HG03520 (cell line): Measurements from ENCODE around the gene DAZAP1.
"Not testable (repeated sequence)": the region's sequence is repeated elsewhere in the genome, so short reads cannot be mapped to it uniquely, and the experiment has no call there.

ENCODE experiments used
- ATAC-seq: cut with Tn5 transposase; IDR thresholded peaks from one replicate; pipeline ENCODE4 v1.9.1; 2021; ENCODE audit warnings: mild to moderate bottlenecking, moderate library complexity; ENCODE audit not compliant: unreplicated experiment

Gene DAZAP1

DNA sequence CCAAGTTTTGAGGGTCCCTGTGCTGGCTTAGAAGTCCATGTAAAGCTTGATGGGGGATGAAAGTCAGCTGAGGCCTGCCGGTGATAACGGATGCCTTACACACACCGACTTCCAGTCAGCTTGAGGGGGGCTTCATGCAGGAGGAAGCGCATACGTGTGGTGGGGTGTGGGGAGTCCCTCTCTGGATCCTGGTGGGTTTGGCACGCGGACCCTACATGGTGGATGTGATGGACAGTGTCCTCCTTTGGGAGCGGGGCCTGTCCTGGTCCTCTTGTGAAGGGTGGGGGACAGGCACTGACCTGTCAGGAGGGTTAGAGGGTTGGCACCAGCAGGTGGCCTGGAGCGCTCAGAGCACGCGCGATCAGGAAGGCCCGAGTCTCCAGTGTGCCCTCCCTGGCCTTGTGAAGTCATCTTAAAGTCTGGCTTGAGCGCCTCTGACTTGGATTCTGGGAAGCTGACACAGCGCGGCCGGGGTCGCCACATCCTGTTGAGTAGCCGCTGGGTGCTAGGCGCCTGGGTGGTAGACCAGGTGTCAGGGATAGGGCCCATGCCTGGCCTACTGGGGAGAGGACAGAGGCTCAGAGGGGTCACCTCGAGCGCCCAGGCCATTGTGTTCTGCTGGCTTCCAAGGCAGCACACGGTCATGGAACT is 2.9 kb downstream of the DAZAP1 start:
- no peak for ATAC-seq

DNA sequence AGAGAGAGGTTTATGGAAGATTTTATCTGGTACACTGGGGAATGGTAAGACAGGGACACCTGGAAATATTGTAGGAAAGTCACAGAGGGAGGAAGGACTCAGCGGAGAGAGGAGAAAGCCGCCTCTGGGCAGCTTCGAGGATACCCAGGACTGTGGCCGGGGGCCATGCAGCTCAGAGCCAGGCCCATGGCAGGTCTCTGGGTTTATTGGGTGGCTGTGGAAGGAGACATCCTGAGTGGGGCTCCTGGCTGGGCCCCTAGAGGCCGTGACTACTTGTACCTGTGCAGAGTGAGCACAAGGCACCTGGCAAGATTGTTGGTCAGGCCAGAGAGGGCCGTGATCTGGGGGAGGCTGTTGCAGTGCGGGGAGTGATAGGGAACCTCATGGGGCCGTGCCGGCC is 3.4 kb downstream of the DAZAP1 start:
- ATAC-seq = no peak

DNA sequence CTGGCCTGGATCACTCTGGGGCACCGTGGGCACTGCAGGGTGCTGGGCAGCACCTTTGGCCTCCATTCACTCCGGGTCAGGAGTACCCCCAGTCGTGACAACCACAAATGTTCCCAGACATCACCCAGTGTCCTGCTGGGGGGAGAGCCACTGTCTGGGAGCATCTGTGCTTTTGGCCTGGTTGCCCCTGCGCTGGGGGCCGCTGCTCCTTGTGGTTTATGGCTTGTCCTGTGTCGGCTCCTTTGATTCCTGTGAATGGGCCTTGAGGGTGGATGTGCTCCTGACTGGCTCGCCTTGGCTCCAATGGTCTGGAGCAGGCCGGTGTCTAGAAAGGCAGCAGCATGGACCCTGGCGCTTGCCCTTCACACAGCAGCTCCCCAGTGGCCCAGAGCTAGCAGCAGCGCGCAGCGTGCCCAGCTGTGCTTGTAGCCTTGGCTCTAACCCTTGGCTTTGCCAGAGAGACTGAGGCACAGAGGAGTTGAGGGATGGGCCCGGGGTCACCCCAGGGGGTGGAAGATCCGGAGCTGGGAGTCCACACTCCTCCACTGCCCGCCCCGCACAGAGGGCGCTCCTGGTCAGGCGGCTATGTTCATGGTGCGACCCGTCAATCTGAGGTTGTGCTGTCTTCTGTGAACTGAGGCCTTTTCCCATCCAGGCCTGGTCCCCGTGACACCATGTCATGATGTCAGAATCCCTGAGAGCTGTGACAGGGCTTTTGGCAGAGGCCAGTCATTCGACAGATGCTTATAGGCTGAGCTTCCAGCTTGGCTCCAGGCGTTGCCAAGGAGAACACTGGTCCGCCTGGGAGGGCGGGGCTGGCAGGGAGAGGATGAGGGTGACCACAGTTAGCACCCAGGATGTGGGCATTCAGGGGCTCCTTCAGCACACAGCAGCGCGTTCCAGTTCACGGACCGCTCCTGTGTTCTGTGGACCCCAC is 4.1 kb downstream of the DAZAP1 start:
- no peak for ATAC-seq

DNA sequence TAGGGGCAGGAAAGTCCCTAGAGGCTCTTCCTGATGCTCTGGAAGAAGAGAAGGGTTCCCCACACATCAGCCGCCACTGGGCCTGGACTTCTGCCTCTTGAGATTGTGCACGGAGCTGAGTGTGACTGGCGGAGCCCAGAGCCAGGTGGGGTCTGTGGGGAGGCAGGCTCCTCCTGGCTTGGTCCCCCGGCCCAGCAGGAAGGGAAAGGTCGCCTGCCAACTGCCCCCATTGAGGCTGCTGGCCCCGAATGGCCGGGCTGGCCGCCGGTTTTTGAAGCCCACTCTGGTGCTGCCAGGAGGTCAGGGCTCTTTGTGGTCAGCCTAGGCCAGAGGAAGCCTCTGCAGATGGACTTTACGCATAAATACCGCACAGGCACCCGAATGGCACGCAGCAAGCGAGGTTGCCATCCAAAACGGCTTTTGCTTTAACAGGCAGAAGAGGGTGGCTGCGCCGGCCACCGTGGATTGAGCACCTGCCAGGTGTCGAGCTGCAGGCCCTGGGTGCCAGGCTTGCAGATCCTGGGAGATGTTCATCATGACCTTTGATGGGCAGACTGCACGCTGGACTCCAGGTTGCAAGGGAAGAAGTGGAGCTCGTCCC is 5.0 kb downstream of the DAZAP1 start:
- no peak for ATAC-seq

DNA sequence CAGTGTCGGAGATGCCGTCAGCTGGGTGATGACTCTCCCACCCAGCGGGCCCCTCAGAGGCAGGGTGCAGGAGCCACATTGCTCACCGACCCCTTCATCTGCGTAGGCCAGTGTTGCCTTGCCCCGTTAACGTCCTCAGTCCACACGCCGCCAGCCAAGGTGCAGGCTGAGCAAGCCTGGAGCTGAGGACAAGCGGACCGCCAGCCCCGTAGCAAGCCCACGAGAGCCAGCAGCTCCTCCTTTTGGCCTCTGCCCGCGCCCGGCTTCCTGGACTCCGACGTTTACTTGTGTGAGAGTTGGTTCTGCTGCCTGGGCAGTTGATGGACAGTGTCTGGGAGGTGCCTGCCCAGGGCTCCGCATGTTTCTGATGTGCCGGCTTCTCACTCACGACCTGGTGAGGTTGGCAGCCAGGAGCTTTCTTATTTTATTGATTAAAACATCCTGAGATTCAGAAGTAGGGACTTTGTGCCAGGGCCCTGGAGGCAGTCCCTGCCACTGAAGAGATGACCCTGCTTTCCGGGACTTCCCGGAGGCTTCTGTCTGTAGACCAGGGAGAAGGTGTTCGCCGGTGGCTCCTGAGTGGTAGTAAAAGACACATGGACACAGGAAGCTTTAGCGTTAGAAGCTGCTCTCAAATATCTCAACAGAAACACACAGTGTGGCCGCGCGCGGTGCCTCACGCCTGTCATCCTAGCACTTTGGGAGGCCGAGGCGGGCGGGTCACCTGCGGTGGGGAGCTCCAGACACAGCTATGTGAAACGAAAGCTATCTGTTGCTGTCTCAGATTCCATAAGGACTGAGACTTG is 5.8 kb downstream of the DAZAP1 start:
- ATAC-seq = no peak

DNA sequence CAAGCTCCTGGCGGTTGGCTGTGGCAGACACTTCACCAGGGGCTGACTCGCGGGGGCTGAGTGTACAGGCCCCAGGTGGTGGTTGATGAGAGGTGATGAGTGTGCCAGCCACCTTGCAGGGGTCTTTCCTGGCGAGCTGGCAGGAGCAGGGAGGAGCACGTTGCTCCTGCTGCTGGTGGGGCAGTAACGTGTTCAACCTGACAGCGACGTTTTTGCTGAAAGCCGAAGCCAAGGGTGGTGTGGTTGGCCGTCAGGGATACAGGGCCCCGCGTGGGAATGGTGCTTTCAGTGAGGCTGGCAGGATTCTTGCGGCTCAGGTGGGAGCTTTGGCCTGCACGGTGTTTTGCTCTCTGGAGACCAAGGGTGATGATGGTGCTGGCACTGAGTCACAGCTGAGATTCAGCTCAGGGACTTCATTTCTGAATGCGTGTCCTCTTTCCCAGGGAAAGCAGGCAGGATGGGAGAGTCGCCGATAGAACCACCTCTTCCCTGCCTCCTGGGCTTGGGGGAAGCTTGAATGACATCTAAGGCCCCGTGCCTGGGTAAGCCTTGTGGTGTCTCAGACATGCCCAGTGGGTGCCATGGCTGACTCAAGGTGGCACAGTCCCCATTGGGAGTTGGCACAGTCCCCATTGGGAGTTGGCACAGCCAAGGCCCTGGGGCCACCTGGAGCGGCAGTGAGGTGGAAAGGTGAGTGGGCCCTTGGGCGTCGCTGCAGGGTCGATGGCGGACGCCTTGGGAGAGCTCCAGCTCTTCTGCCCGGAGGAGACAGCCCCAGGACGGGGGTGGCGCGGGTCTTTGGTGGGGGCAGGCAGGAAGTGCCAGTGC is 8.8 kb downstream of the DAZAP1 start:
- ATAC-seq = no peak

DNA sequence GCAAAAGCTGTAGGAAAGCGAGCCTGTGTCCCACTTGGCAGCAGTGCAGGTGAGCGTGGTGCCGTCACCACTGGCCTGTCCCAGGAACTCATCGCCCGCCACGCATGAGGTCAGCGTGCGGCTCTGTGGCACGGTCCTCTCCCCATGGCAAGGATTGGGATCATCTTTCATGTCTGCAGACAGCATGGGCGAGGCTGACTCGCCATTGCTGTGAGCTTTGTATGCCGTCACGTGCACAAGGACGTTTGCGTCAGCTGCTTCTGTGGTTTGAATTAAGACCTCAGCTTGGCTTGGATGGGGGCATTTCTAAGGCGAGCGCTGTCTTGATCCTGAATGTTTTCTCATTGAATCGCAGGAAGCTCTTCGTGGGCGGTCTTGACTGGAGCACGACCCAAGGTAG is 9.8 kb downstream of the DAZAP1 start:
- no peak for ATAC-seq

DNA sequence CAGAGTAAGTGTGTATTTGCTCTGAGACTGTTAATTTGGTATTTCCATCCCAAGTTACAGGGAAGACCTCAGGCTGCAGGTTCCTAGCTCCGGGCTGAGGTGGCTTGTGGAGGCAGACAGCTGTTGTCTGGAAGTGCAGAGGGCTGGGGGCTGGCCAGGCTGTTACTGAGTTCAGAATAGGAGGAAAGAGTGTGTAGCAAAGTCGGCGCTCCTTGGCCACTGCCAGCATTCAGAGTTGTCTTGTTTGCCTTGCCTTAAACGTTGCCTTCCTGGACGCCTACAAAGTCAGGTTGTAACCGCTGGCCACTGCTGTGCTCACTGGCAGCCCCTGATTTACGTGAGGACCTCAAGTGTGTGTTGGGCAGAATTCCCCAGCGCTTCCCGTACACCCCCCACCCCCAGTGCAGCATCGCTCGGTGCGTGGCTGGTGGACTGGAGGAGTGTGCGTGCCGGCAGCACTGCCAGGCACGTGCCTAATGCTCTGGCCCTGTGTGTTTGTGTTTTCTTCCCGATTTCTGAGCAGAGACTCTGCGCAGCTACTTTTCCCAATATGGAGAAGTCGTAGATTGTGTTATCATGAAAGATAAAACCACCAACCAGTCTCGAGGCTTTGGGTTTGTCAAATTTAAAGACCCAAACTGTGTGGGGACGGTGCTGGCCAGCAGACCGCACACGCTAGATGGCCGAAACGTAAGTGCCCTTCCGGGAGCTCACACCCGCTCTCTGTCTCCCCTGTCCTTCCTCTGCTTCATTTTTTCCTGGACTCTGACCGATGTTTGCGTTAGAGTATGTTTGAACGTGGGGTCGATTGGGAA is 10.5 kb downstream of the DAZAP1 start:
- ATAC-seq = no peak

DNA sequence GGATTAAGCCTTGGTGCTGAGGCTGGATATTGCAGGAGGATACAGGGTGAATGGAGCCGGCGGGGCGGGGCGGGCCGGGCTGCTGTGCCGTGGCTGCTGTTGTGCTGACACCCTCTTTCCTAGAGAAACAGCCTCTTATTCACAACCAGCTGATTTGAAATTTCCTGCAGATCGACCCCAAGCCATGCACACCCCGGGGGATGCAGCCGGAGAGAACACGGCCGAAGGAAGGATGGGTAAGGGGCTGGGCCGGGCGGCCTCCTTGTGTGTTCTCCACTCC is 11.1 kb downstream of the DAZAP1 start:
- ATAC-seq = no peak

DNA sequence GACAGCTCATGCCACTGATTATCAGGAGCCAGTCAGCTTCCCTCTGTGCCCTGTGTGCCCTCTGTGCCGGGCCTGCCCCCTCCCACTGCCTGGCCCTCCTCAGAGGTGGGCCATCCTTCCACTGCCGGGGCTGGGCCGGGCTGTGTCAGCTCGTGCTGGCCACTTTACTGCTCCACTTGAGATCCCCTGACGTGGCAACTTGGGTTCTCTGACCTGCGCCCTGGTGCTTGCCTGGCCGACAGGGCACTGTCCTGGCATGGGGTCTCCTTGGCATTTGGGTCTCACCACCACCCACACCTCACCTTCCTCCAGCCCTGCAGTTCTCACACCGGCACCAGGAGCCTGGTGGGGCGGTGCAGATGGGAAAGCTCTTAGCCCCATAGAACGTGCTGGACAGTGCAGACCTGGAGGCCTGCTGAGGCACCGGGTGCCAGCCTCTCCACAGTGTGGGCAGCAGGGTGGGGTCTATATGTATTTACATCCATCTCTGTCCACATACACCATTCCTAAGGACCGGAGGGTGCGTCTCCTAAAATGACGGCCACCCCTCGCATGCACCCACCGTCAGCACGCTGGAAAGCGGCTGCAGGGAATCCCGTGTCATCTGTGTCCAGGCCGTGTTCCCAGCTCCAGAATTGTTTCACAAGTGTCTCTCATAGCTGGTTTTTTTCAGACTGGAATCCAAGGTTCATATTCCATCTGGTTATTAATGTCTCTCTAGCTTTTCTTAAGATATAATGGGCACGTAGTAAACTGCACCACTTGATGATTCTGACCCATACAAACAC is 11.8 kb downstream of the DAZAP1 start:
- no peak for ATAC-seq

DNA sequence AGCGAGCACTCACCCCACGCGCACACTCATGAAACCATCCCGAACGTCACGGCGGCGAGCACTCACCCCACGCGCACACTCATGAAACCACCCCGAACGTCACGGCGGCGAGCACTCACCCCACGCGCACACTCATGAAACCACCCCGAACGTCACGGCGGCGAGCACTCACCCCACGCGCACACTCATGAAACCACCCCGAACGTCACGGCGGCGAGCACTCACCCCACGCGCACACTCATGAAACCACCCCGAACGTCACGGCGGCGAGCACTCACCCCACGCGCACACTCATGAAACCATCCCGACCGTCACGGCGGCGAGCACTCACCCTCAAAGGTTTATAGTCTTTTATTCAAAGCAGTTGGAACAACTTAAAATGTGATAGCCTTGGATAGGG is 12.7 kb downstream of the DAZAP1 start:
- not testable (repeated sequence) for ATAC-seq

DNA sequence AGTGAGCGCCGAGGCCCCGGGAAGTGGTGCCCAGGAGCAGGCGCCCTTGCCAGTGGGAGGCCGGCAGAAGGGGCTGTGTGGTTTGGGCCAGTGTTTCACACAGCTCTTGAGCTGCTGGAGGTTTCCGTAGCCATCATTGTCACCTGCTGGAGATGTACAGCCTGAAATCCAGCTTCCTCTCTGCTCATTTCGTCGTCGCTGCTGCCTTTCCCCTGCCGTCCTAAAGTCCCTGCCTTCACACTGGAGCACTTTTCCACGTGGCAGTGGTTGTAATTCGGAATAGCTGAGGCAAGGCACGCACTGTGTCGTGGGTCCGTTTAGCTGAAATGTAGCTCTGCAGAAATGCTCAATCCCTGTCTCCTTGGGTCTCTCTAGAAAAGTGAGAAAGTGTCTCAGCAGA is 13.2 kb downstream of the DAZAP1 start:
- ATAC-seq = no peak

DNA sequence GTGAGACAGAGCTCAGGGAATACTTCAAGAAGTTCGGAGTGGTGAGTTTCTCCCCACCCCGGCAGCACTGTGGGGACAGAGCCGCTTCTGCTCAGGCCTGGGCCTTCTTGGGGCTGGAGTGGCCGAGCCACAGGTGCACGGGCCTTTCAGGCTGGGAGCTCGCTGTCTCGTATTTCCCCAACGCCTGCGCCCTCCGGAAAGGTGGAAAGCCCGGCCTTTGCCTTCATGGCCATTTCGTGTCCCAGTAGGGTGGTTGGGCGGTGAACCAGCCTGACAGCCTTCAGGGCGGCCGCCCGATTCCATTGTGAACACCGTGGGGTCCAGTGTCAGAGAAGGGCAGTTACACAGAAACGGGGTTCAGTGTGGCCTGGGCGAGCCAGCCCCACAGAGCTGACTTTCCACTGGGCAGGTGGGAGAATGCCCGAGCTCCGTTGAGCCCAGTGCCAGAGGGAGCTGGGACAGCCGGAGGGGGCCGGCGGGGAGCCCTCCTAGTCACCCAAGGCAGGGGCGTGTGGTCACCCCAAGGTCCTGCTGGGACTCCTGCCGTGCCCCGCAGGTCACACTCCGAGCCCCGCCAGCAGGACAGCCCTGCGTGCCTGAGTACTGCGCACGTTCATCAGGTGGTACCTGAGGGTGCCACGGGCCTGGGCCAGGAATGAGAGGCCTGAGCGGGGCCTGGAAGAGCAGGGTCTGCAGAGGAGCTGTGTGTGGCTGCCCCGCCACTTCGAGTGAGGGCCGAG is 14.0 kb downstream of the DAZAP1 start:
- no peak for ATAC-seq

DNA sequence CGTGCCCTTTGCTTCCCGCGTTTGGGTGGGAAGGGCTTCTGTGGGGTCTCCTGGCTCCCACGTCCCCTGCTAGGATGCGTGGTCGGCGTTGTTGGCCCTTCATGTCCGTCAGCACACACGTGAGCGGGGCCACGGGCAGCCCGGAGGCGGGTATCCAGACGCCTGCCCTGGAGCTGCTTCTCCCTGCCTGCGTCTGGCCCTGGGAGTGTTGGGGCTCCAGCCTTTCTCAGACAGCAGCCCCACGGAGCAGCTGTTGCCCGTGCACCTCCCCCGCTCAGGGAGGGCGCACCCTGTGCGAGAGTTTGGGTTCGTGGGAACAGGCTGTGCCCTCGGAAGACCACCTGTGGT is 14.5 kb downstream of the DAZAP1 start:
- ATAC-seq = no peak

DNA sequence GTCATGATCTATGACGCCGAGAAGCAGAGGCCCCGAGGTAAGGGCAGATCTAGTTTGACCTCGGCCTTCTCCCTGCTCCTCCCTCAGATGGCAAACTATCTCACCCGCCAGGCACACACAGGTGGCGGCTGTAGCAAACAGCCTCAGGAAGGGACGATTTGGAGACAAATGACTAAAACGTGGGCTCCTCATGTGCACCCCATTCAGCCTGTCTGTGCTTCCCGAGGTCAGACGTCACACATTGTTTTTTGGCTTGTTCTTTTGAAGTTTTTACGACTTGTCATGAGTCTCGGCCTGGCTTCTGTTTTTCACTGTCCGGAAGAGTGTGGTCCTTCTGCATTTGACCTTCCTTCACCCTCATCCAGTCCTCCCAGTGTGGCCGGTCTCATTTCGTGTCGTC is 15.0 kb downstream of the DAZAP1 start:
- ATAC-seq = no peak

DNA sequence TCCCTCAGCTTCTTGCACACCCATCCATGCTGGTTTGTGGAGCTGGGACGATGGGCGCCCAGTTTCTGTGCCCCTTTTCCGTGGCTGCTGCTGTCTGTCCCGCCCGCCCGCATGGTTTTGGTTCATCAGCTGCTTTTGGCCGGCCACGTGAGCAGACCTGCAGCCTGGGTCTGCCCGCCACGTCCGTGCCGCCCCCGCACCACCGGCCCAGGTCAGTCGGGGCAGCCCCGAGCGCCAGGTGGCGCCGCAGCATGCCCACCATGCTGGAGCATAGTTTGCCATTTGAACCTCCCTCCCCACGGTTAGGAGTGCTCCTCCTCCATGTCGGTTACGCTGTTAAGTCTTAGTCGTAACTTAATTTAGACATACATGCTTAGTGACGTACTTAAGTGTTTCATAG is 15.6 kb downstream of the DAZAP1 start:
- no peak for ATAC-seq

DNA sequence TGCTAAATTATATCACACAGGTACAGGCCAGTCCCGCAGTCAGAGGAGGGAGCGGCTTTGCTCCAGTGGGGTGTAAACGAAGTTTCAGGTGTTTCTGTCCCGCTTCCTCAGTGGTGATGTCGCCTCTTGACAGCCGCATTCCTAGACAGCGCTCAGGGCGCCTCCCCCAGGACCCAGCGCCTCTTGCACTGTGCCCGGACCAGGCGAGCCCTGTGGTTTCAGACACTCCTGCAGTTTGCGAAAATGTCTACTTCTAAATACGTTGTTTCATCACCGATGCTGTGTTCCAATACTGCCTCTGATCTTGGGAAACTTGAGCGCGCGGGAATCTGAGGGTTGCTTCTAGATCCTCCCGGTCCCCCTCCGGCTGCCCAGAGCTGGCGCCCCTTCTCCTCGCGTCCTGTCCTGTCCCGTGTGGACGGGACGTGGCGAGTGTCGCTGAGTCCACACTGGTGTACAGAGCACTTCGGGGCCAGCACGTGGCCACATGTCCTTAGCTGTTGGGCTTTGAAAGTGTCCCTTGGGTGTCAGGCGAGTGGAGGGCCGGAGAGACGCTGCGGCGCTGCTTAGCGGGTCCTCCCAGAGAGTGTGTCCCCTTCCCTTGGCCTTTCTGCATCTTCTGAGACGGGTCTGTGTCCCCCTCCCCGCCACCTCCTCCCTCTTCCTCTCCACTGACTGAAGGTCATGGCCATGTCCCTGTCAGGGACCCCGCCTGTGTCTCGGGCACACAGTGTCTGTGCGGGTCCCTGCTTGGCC is 16.2 kb downstream of the DAZAP1 start:
- ATAC-seq = no peak
